HepG2 (cell line): ENCODE measurements around the gene ALOXE3. TPM values are rescaled to one million over a fixed set of nuclear protein-coding genes. Genes with fewer than 3 reads are reported as not detected.
A peak's percentile ranks its signal among the peaks of the same experiment; 100 is the strongest.

Experiments
- CREB1 ChIP-seq, 2 experiments: fragments of 450-650 bp in 1 of 2; IDR thresholded peaks; 2 replicates each; pipeline ENCODE4 v1.6.1; 2016 to 2017; ENCODE audit warnings: control low read depth in 1 of 2, mild to moderate bottlenecking in 1 of 2, missing compliant biosample characterization in 1 of 2, missing genetic modification characterization in 1 of 2
- FOXM1 ChIP-seq: sonication (generic); formaldehyde crosslinking; IDR thresholded peaks from 2 replicates; pipeline ENCODE4 v1.5.0; 2020; ENCODE audit warnings: missing genetic modification reagents
- HMGXB4 ChIP-seq, 2 experiments: sonication (generic) in 1 of 2; formaldehyde crosslinking in 1 of 2; IDR thresholded peaks; 2 replicates each; pipeline versions ENCODE4 v1.4.0 to v1.6.1; 2018 to 2020; ENCODE audit warnings: missing genetic modification reagents in 2 of 2, borderline replicate concordance in 1 of 2, low read depth in 1 of 2, mild to moderate bottlenecking in 1 of 2, missing biosample characterization in 1 of 2
- PBX2 ChIP-seq: IDR thresholded peaks from 2 replicates; pipeline ENCODE4 v1.6.1; 2016; ENCODE audit warnings: control low read depth
- POLR2A ChIP-seq, 2 experiments: IDR thresholded peaks; 2 replicates each; pipeline ENCODE4 v1.6.1; 2011; ENCODE audit warnings: low read depth in 2 of 2, low read length in 2 of 2, mild to moderate bottlenecking in 1 of 2, moderate library complexity in 1 of 2; ENCODE audit not compliant: insufficient read depth in 1 of 2
- RBFOX2 ChIP-seq: fragments of 200-400 bp; formaldehyde crosslinking; IDR thresholded peaks from 2 replicates; pipeline ENCODE4 v1.6.1; 2017; ENCODE audit warnings: low read depth, mild to moderate bottlenecking, low read length
- RERE ChIP-seq: IDR thresholded peaks from 2 replicates; pipeline ENCODE4 v1.6.1; 2016; ENCODE audit warnings: low read depth, missing genetic modification reagents, missing compliant biosample characterization
- REXO4 ChIP-seq: sonication (generic); formaldehyde crosslinking; IDR thresholded peaks from 2 replicates; pipeline ENCODE4 v1.8.0; 2022; ENCODE audit warnings: missing genetic modification reagents, mild to moderate bottlenecking, borderline replicate concordance
- ZNF230 ChIP-seq: sonication (generic); formaldehyde crosslinking; IDR thresholded peaks from 2 replicates; pipeline ENCODE4 v1.4.0; 2020; ENCODE audit warnings: mild to moderate bottlenecking, missing genetic modification reagents
- ZNF382 ChIP-seq: sonication (generic); formaldehyde crosslinking; IDR thresholded peaks from 2 replicates; pipeline ENCODE4 v1.5.0; 2020; ENCODE audit warnings: missing genetic modification reagents, mild to moderate bottlenecking, borderline replicate concordance
- ZNF431 ChIP-seq: sonication (generic); formaldehyde crosslinking; IDR thresholded peaks from 2 replicates; pipeline ENCODE4 v1.9.0; 2022; ENCODE audit warnings: missing genetic modification reagents, low read depth, mild to moderate bottlenecking, borderline replicate concordance
- ZNF441 ChIP-seq: sonication (generic); formaldehyde crosslinking; IDR thresholded peaks from 2 replicates; pipeline ENCODE4 v1.7.0; 2021; ENCODE audit warnings: missing genetic modification reagents, borderline replicate concordance
- ZNF556 ChIP-seq: sonication (generic); formaldehyde crosslinking; IDR thresholded peaks from 2 replicates; pipeline ENCODE4 v1.4.0; 2020; ENCODE audit warnings: mild to moderate bottlenecking, missing genetic modification reagents, borderline replicate concordance
- ZNF569 ChIP-seq: sonication (generic); formaldehyde crosslinking; IDR thresholded peaks from 2 replicates; pipeline ENCODE4 v1.5.0; 2020; ENCODE audit warnings: mild to moderate bottlenecking, missing genetic modification reagents, moderate library complexity, borderline replicate concordance
- ZNF574 ChIP-seq: sonication (generic); formaldehyde crosslinking; IDR thresholded peaks from 2 replicates; pipeline ENCODE4 v1.4.0; 2020; ENCODE audit warnings: missing genetic modification reagents
- ZNF839 ChIP-seq: sonication (generic); formaldehyde crosslinking; IDR thresholded peaks from 2 replicates; pipeline ENCODE4 v1.4.0; 2020; ENCODE audit warnings: missing genetic modification reagents, mild to moderate bottlenecking, borderline replicate concordance
- polyA plus RNA-seq, 8 experiments: library from polyadenylated mRNA; depleted of rRNA in 3 of 8; stranded (reverse) in 7 of 8; unstranded in 1 of 8; fragments of >200 nt; fragmentation: Illumina TruSeq in 4 of 8; extraction: Trizol in 4 of 8; gene quantifications; 2 replicates each; pipeline versions ENCODE4 v1.2.1 to v1.2.3, GENCODE V29; 2011 to 2016; ENCODE audit warnings: low read depth in 4 of 8, missing spikeins in 1 of 8, mixed read lengths in 1 of 8; ENCODE audit not compliant: insufficient read depth in 1 of 8
- total RNA-seq, 5 experiments: library from RNA; depleted of rRNA; stranded (reverse); fragments of >200 nt; fragmentation: Illumina TruSeq; extraction: Trizol; gene quantifications; 2 replicates each; pipeline ENCODE4 v1.2.3, GENCODE V29; 2016; ENCODE audit warnings: low read depth in 1 of 5

Gene ALOXE3
- total and polyA plus RNA-seq, 2 of the 13 experiments (the other 11 are each of a cell fraction or from before 2014, with no cell fraction given): 0.07 TPM; not detected in 1

- TF ChIP-seq CREB1 (IDR thresholded peaks at IDR 0.05): 0 out of 2 replicates have a peak, but pooled peaks have one; percentile 16
- peak; percentile 38; the same call in 1 of the 2 replicates for TF ChIP-seq CREB1 (CRISPR knock-in tag; IDR thresholded peaks at IDR 0.05)
- 0 out of 2 replicates have a peak, but pooled peaks have one; percentile 46 for TF ChIP-seq ZNF556
- no peak for TF ChIP-seq FOXM1 (CRISPR knock-in tag)
- peak; percentile 30 to 79; a peak in 2 of 4 replicates for TF ChIP-seq POLR2A (IDR thresholded peaks at IDR 0.05; ENCODE audit: insufficient read depth in 1 of 2, low read depth in 2 of 2, low read length in 2 of 2)
- no peak for TF ChIP-seq ZNF569 (CRISPR knock-in tag)
- no peak for TF ChIP-seq RERE (CRISPR knock-in tag)
- no peak for TF ChIP-seq ZNF382
- TF ChIP-seq ZNF431: no peak
- TF ChIP-seq REXO4: no peak
- 0 out of 2 replicates have a peak, but pooled peaks have one; percentile 38 for TF ChIP-seq ZNF441
- no peak for TF ChIP-seq PBX2 (CRISPR knock-in tag)
- no peak for TF ChIP-seq ZNF574 (CRISPR knock-in tag)
- TF ChIP-seq ZNF230 (CRISPR knock-in tag): no peak
- peak; percentile 48 to 59; a peak in 2 of 4 replicates for TF ChIP-seq HMGXB4 (CRISPR knock-in tag; IDR thresholded peaks at IDR 0.05; ENCODE audit: borderline replicate concordance in 1 of 2, low read depth in 1 of 2)
- peak; percentile 67 for TF ChIP-seq RBFOX2
- TF ChIP-seq ZNF839 (CRISPR knock-in tag): no peak
Measured at GRCh38 chr17:8152112-8152775, 33.9 kb upstream of the ALOXE3 start, which contains the start of gene PER1 (continued).
